Measurements from ENCODE around the gene UGT1A10. TPM values are rescaled to one million over a fixed set of nuclear protein-coding genes. Genes with fewer than 3 reads are reported as not detected.

The UGT1A10 gene
- total and polyA plus RNA-seq, 2 of the 13 experiments (the other 11 are each of a cell fraction or from before 2014, with no cell fraction given) = not detected

- no peak for TF ChIP-seq ZFP91 (CRISPR knock-in tag; IDR thresholded peaks at IDR 0.05; ENCODE audit: borderline replicate concordance)
- no peak for TF ChIP-seq PLRG1 (conservative IDR thresholded peaks at IDR 0.05)
- no peak for TF ChIP-seq ZFP41 (CRISPR knock-in tag; IDR thresholded peaks at IDR 0.05; ENCODE audit: borderline replicate concordance)
- TF ChIP-seq ZNF572 (CRISPR knock-in tag; IDR thresholded peaks at IDR 0.05) = no peak
These were observed 123.8 kb downstream of the UGT1A10 start, which contains the start of gene UGT1A1 (continued) for GRCh38 chr2:233760043-233760442.

GRCh38 chr2:233761040-233761769 is 125.0 kb downstream of the UGT1A10 start:
- no TSS peak for BruUV-seq (replicated peaks)
- no peaks in the 10 kb centered on the region for H4K20me1 ChIP-seq (ENCODE audit: insufficient read depth, low read length)
- H3K79me2 ChIP-seq (ENCODE audit: insufficient read depth, low read length) = no peaks in the 10 kb centered on the region
- no peak overlapping the region for H3K4me2 ChIP-seq (ENCODE audit: low read depth, low read length)
- no peak overlapping the region for H3K27ac ChIP-seq (ENCODE audit: extremely low read length, insufficient read depth, low read length)
- TF ChIP-seq MAFK (conservative IDR thresholded peaks at IDR 0.05 in 1 of 2, IDR thresholded peaks at IDR 0.05 in 1 of 2; ENCODE audit: low read length in 2 of 2) (peak; percentile 92 to 97), U2AF1 (optimal IDR thresholded peaks at IDR 0.05; ENCODE audit: low read depth, low read length) (no peak), MAFF (IDR thresholded peaks at IDR 0.05; ENCODE audit: low read depth, low read length) (peak; percentile 94), SALL1 (CRISPR knock-in tag; IDR thresholded peaks at IDR 0.05) (no peak)
- FAIRE-seq (no peak), ATAC-seq (no peak), DNase-seq (ENCODE audit: low spot score) (no peak)
- H3K4me1 ChIP-seq (ENCODE audit: insufficient read depth, low read length) = peaks cover 40% of the 10 kb centered on the region
- no peak overlapping the region for H3K9ac ChIP-seq (ENCODE audit: insufficient read depth, low read depth, low read length)
- no peak overlapping the region for H3K4me3 ChIP-seq (replicated peaks in 1 of 3; ENCODE audit: insufficient read depth in 1 of 3, low read depth in 2 of 3, low read length in 3 of 3)
- intact Hi-C loops (cut with micrococcal nuclease; ENCODE audit: unreplicated experiment) = no loop called here
- H3K9me3 ChIP-seq (ENCODE audit: low read length) = no peaks in the 10 kb centered on the region
- H3K36me3 ChIP-seq (replicated peaks in 1 of 2; ENCODE audit: control insufficient read depth in 1 of 2, insufficient read depth in 2 of 2, low read length in 2 of 2) = no peaks in the 10 kb centered on the region
- POLR2A ChIA-PET = no interaction called here
- in situ Hi-C loops (cut with HindIII; ENCODE audit: extremely low pct_ligation_motif_present, low pct_unique_long_range_greater_than_20kb) = no loop called here
- peaks cover 9 to 71% of the 10 kb centered on the region in 2 experiments; a peak in 3 of 5 replicates for H3K27me3 ChIP-seq (ENCODE audit: control insufficient read depth in 1 of 2, insufficient read depth in 2 of 2, low read length in 2 of 2)
- CTCF ChIA-PET (ENCODE audit: low intra/inter-chr PET ratio, low total read pairs) = no interaction called here
- WGBS (ENCODE audit: low lambda C conversion rate) = 61% methylated on average over 4 of the region's 4 CpGs
- no peak overlapping the region for H2AFZ ChIP-seq (ENCODE audit: low read length)
